SK-N-SH treated with all-trans-retinoic acid at 6 μM for 48 hours (cell line): ENCODE data around the gene DOLPP1.
A peak's percentile ranks its signal among the peaks of the same experiment; 100 is the strongest.
"Not testable (repeated sequence)": the region's sequence is repeated elsewhere in the genome, so short reads cannot be mapped to it uniquely, and the experiment has no call there.

Source experiments
- ATAC-seq: fragments of 200-7000 bp; cut with Tn5 transposase; 3 replicates; pipeline ENCODE4 v1.9.1; 2020; ENCODE audit warnings: mild to moderate bottlenecking, moderate library complexity
- ARNTL ChIP-seq: fragments of 450-650 bp; formaldehyde crosslinking; IDR thresholded peaks from 2 replicates; pipeline ENCODE4 v1.5.0; 2020; ENCODE audit warnings: low read depth, mild to moderate bottlenecking, moderate library complexity, borderline replicate concordance
- ESRRG ChIP-seq: fragments of 250-450 bp; sonication (Bioruptor Pico); IDR thresholded peaks from 2 replicates; pipeline ENCODE4 v1.6.1; 2021; ENCODE audit warnings: mild to moderate bottlenecking
- GLIS3 ChIP-seq: fragments of 250-450 bp; sonication (Bioruptor Pico); IDR thresholded peaks from 2 replicates; pipeline ENCODE4 v1.5.0; 2020; ENCODE audit warnings: mild to moderate bottlenecking, moderate library complexity
- ISL1 ChIP-seq: fragments of 250-450 bp; sonication (Bioruptor Pico); IDR thresholded peaks from 2 replicates; pipeline ENCODE4 v2.1.2; 2022; ENCODE audit warnings: mild to moderate bottlenecking, moderate library complexity
- OSR1 ChIP-seq: fragments of 250-450 bp; sonication (Bioruptor Pico); IDR thresholded peaks from 2 replicates; pipeline ENCODE4 v1.8.0; 2022; ENCODE audit warnings: moderate library complexity, mild to moderate bottlenecking, inconsistent platforms
- POU6F1 ChIP-seq: fragments of 250-450 bp; sonication (Bioruptor Pico); IDR thresholded peaks from 2 replicates; pipeline ENCODE4 v1.8.0; 2021; ENCODE audit warnings: low read depth, mild to moderate bottlenecking, moderate library complexity, borderline replicate concordance
- PPARA ChIP-seq: fragments of 250-450 bp; sonication (Bioruptor Pico); IDR thresholded peaks from 2 replicates; pipeline ENCODE4 v1.5.0; 2020; ENCODE audit warnings: mild to moderate bottlenecking, borderline replicate concordance
- RARB ChIP-seq: fragments of 250-450 bp; sonication (Bioruptor Pico); IDR thresholded peaks from 2 replicates; pipeline ENCODE4 v1.8.0; 2021; ENCODE audit warnings: mild to moderate bottlenecking, moderate library complexity
- SNAI2 ChIP-seq: fragments of 250-450 bp; sonication (Bioruptor Pico); IDR thresholded peaks from 2 replicates; pipeline ENCODE4 v1.5.0; 2020; ENCODE audit warnings: mild to moderate bottlenecking, moderate library complexity
- TCF4 ChIP-seq: fragments of 250-450 bp; sonication (Bioruptor Pico); IDR thresholded peaks from 2 replicates; pipeline ENCODE4 v1.8.0; 2021; ENCODE audit warnings: mild to moderate bottlenecking, moderate library complexity, borderline replicate concordance
- TOX ChIP-seq: fragments of 250-450 bp; sonication (Bioruptor Pico); IDR thresholded peaks from 2 replicates; pipeline ENCODE4 v1.8.0; 2021; ENCODE audit warnings: mild to moderate bottlenecking, moderate library complexity, borderline replicate concordance
- ZC3H10 ChIP-seq: fragments of 250-450 bp; sonication (Bioruptor Pico); IDR thresholded peaks from 2 replicates; pipeline ENCODE4 v1.5.1; 2021; ENCODE audit warnings: mild to moderate bottlenecking, moderate library complexity
- ZFP30 ChIP-seq: fragments of 450-650 bp; formaldehyde crosslinking; IDR thresholded peaks from 2 replicates; pipeline ENCODE4 v1.5.0; 2022; ENCODE audit warnings: mild to moderate bottlenecking, moderate library complexity
- ZNF565 ChIP-seq: fragments of 450-650 bp; formaldehyde crosslinking; conservative IDR thresholded peaks from 2 replicates; pipeline ENCODE4 v1.5.0; 2020; ENCODE audit warnings: low read depth, mild to moderate bottlenecking, moderate library complexity
- ZNF8 ChIP-seq: fragments of 450-650 bp; formaldehyde crosslinking; IDR thresholded peaks from 2 replicates; pipeline ENCODE4 v1.5.0; 2020; ENCODE audit warnings: mild to moderate bottlenecking, moderate library complexity
- TF ChIP-seq, protein P1 (sequence below): fragments of 250-450 bp; sonication (Bioruptor Pico); IDR thresholded peaks from 2 replicates; pipeline ENCODE4 v1.5.1; 2020; ENCODE audit warnings: low read depth, mild to moderate bottlenecking, moderate library complexity
- TF ChIP-seq, protein P2 (sequence below): fragments of 250-450 bp; sonication (Bioruptor Pico); IDR thresholded peaks from 2 replicates; pipeline ENCODE4 v1.8.0; 2020; ENCODE audit warnings: mild to moderate bottlenecking, moderate library complexity, borderline replicate concordance
- TF ChIP-seq, protein P3 (sequence below): fragments of 250-450 bp; sonication (Bioruptor Pico); IDR thresholded peaks from 2 replicates; pipeline ENCODE4 v1.5.1; 2021; ENCODE audit warnings: mild to moderate bottlenecking, moderate library complexity

DOLPP1 gene

DNA sequence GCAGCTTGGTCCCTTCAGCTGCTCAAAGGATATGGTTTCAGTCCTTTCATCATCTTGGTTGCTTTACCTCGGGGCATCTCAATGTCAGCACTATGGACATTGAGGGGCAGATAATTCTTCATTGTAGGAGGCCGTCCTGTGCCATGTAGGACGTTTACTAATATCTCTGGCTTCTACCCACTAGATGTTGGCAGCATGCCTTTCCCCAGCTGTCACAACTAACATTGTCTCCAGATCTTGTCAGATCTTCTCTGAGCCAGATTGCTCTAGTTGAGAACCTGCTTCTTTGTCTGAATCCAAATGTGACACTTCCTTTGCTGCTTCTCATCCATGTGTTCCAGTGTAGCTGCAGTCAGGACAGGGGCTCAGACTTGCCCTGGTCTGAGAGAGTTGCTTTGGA lies 40.6 kb downstream of the DOLPP1 start:
- ATAC-seq = peak; percentile 79
- no peak for TF ChIP-seq PPARA (CRISPR knock-in tag)
- TF ChIP-seq, protein P1, sequence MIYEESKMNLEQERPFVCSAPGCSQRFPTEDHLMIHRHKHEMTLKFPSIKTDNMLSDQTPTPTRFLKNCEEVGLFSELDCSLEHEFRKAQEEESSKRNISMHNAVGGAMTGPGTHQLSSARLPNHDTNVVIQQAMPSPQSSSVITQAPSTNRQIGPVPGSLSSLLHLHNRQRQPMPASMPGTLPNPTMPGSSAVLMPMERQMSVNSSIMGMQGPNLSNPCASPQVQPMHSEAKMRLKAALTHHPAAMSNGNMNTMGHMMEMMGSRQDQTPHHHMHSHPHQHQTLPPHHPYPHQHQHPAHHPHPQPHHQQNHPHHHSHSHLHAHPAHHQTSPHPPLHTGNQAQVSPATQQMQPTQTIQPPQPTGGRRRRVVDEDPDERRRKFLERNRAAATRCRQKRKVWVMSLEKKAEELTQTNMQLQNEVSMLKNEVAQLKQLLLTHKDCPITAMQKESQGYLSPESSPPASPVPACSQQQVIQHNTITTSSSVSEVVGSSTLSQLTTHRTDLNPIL = no peak
- TF ChIP-seq, protein P2, sequence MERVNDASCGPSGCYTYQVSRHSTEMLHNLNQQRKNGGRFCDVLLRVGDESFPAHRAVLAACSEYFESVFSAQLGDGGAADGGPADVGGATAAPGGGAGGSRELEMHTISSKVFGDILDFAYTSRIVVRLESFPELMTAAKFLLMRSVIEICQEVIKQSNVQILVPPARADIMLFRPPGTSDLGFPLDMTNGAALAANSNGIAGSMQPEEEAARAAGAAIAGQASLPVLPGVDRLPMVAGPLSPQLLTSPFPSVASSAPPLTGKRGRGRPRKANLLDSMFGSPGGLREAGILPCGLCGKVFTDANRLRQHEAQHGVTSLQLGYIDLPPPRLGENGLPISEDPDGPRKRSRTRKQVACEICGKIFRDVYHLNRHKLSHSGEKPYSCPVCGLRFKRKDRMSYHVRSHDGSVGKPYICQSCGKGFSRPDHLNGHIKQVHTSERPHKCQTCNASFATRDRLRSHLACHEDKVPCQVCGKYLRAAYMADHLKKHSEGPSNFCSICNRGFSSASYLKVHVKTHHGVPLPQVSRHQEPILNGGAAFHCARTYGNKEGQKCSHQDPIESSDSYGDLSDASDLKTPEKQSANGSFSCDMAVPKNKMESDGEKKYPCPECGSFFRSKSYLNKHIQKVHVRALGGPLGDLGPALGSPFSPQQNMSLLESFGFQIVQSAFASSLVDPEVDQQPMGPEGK (CRISPR knock-in tag) = no peak
- TF ChIP-seq ZNF565 (CRISPR knock-in tag) = no peak
- no peak for TF ChIP-seq OSR1 (CRISPR knock-in tag)
- TF ChIP-seq, protein P3, sequence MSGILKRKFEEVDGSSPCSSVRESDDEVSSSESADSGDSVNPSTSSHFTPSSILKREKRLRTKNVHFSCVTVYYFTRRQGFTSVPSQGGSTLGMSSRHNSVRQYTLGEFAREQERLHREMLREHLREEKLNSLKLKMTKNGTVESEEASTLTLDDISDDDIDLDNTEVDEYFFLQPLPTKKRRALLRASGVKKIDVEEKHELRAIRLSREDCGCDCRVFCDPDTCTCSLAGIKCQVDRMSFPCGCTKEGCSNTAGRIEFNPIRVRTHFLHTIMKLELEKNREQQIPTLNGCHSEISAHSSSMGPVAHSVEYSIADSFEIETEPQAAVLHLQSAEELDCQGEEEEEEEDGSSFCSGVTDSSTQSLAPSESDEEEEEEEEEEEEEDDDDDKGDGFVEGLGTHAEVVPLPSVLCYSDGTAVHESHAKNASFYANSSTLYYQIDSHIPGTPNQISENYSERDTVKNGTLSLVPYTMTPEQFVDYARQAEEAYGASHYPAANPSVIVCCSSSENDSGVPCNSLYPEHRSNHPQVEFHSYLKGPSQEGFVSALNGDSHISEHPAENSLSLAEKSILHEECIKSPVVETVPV (CRISPR knock-in tag) = no peak
- no peak for TF ChIP-seq ARNTL (CRISPR knock-in tag)
- no peak for TF ChIP-seq ESRRG
- no peak for TF ChIP-seq TCF4 (CRISPR knock-in tag)
- no peak for TF ChIP-seq RARB (CRISPR knock-in tag)
- TF ChIP-seq TOX (CRISPR knock-in tag) = no peak
- TF ChIP-seq SNAI2 (CRISPR knock-in tag) = no peak
- no peak for TF ChIP-seq ISL1
- no peak for TF ChIP-seq POU6F1 (CRISPR knock-in tag)
- no peak for TF ChIP-seq ZC3H10 (CRISPR knock-in tag)
- no peak for TF ChIP-seq ZFP30 (CRISPR knock-in tag)
- TF ChIP-seq ZNF8 (CRISPR knock-in tag) = no peak

- TF ChIP-seq, protein P3 (CRISPR knock-in tag) = no peak
- TF ChIP-seq ZNF8 (CRISPR knock-in tag) (no peak), SNAI2 (CRISPR knock-in tag) (no peak), ZNF565 (CRISPR knock-in tag) (no peak), TCF4 (CRISPR knock-in tag) (no peak)
- TF ChIP-seq, protein P1 = no peak
- TF ChIP-seq, all 23 proteins: peak for 0
- no peak for ATAC-seq
Measured at GRCh38 chr9:129122133-129122532, 41.2 kb downstream of the DOLPP1 start.

DNA sequence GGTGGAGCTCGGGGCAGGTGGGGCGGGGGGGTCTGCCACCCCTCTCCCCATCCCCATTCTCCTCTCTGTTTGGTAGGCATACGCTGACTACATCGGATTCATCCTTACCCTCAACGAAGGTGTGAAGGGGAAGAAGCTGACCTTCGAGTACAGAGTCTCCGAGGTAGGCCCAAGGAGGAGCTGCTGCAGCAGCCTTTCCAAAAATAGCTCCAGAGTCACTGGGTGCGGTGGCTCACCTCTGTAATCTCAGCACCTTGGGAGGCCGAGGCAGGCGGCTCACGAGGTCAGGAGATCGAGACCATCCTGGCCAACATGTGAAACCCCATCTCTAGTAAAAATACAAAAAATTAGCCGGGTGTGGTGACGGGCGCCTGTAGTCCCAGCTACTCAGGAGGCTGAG lies 42.1 kb downstream of the DOLPP1 start:
- ATAC-seq = not testable (repeated sequence)

DNA sequence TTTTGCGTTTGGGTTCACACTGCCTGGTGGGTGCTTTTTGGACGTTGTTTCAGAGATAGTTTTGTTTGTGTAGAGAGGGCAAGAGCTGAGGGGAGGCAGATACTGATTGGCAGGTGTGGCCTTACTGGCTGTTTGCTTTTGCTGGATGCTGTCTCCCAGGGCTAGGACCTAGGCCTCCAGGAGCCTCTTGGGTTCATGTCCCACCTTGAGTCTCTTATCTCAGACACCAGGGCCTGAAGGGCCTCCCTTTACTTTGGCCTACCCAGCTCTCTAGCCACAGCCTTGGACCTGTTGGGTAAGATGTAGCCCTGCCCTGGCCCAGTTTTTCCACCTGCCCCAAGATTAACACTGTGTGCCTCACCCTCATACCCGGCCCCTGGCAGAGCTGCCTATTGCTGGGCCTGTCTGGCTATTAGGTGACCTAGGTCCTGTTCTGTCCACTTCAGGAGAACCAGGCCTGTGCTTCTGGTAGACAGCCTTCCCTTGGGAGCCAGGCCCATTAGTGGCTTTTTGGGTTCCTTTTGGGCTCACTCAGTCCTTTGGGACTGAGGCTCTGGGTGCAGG lies 43.7 kb downstream of the DOLPP1 start:
- no peak for ATAC-seq
- TF ChIP-seq GLIS3 (CRISPR knock-in tag) (no peak), ZC3H10 (CRISPR knock-in tag) (no peak), ZFP30 (CRISPR knock-in tag) (no peak)
